Endothelial cell of umbilical vein (primary cell): ENCODE results near the gene ATXN1. TPM values are rescaled to one million over a fixed set of nuclear protein-coding genes. Genes with fewer than 3 reads are reported as not detected.

ENCODE experiments used
- BruUV-seq: library from RNA; stranded (reverse); fragments of 400-500 nt; replicated peaks from 2 replicates; lab custom pipeline; 2021; lab: Mats Ljungman, UMichigan
- CTCF ChIA-PET: fragments of 300-600, 350-600 bp; sonication (Branson Sonifier 250); formaldehyde crosslinking; loops from one replicate; lab custom pipeline; 2021; ENCODE audit warnings: antibody characterized with exemption, inconsistent platforms; lab: Charles Lee
- POLR2A ChIA-PET: fragments of 300-600, 350-600 bp; sonication (Branson Sonifier 250); formaldehyde crosslinking; loops from one replicate; lab custom pipeline; 2021; ENCODE audit warnings: antibody characterized with exemption, inconsistent platforms; lab: Charles Lee
- DNase-seq: peaks from one replicate; pipeline ENCODE4 v3.0.0-alpha.2; 2011; ENCODE audit warnings: low read depth, low spot score
- FAIRE-seq: peaks from 2 replicates; lab custom pipeline; 2011; peaks lifted over from hg19 to GRCh38; lab: Jason Lieb, UNC
- H2AFZ ChIP-seq: 2 replicates; pipeline ENCODE4 v1.6.0; 2012; ENCODE audit warnings: low read depth, low read length, control low read depth, inconsistent platforms
- H3K27ac ChIP-seq: 2 replicates; pipeline ENCODE4 v1.5.1; 2011; ENCODE audit warnings: low read depth, mild to moderate bottlenecking, control low read depth, low read length, moderate library complexity; ENCODE audit not compliant: insufficient read depth
- H3K27me3 ChIP-seq, 2 experiments: 2 replicates each; pipeline versions ENCODE4 v1.6.0 to v1.6.1; 2011; ENCODE audit warnings: low read length in 2 of 2, mixed read lengths in 1 of 2; ENCODE audit not compliant: control insufficient read depth in 2 of 2, insufficient read depth in 2 of 2
- H3K36me3 ChIP-seq, 2 experiments: 2 replicates in 1 of 2; 3 replicates in 1 of 2; pipeline ENCODE4 v1.5.1; 2011; ENCODE audit warnings: low read length in 2 of 2, mild to moderate bottlenecking in 1 of 2, moderate library complexity in 1 of 2; ENCODE audit not compliant: control insufficient read depth in 2 of 2, insufficient read depth in 2 of 2; ENCODE audit errors: extremely low read depth in 1 of 2
- H3K4me1 ChIP-seq: 3 replicates; pipeline ENCODE4 v1.5.1; 2011; ENCODE audit warnings: mild to moderate bottlenecking, low read length; ENCODE audit not compliant: control insufficient read depth, insufficient read depth; ENCODE audit errors: extremely low read depth
- H3K4me2 ChIP-seq: 2 replicates; pipeline ENCODE4 v1.6.1; 2011; ENCODE audit warnings: low read length, control low read depth, mixed read lengths; ENCODE audit not compliant: insufficient read depth
- H3K4me3 ChIP-seq, 3 experiments: fragments of 200-600 bp in 1 of 3; sonication (generic), shearing (Covaris generic) in 1 of 3; replicated peaks in 1 of 3; 2 replicates each; pipeline ENCODE4 v1.5.1; 2011 to 2016; ENCODE audit warnings: control low read depth in 3 of 3, low read length in 3 of 3, mild to moderate bottlenecking in 2 of 3, inconsistent platforms in 1 of 3, low read depth in 1 of 3, moderate library complexity in 1 of 3; ENCODE audit not compliant: insufficient read depth in 1 of 3
- H3K79me2 ChIP-seq: 2 replicates; pipeline ENCODE4 v1.6.0; 2012; ENCODE audit warnings: low read length, inconsistent platforms; ENCODE audit not compliant: control insufficient read depth, insufficient read depth
- H3K9ac ChIP-seq: replicated peaks from 2 replicates; pipeline ENCODE3; 2011; ENCODE audit warnings: low read length, control low read depth; ENCODE audit not compliant: insufficient read depth; ENCODE audit errors: extremely low read depth
- H3K9me1 ChIP-seq: replicated peaks from 3 replicates; pipeline ENCODE4 v1.6.0; 2011; ENCODE audit warnings: mild to moderate bottlenecking, low read length; ENCODE audit not compliant: control insufficient read depth, insufficient read depth; ENCODE audit errors: extremely low read depth
- H3K9me3 ChIP-seq: replicated peaks from 2 replicates; pipeline ENCODE4 v1.5.1; 2012; ENCODE audit warnings: low read length, inconsistent platforms; ENCODE audit not compliant: control insufficient read depth, insufficient read depth
- H4K20me1 ChIP-seq: replicated peaks from 2 replicates; pipeline ENCODE3; 2011; ENCODE audit warnings: mild to moderate bottlenecking, low read length; ENCODE audit not compliant: control insufficient read depth, insufficient read depth; ENCODE audit errors: extremely low read depth
- EZH2 ChIP-seq: IDR thresholded peaks from 2 replicates; pipeline ENCODE4 v1.6.1; 2012; ENCODE audit warnings: borderline replicate concordance, low read depth, mild to moderate bottlenecking, moderate library complexity, low read length, inconsistent platforms; ENCODE audit not compliant: severe bottlenecking
- FOS ChIP-seq: IDR thresholded peaks from 2 replicates; pipeline ENCODE4 v1.6.1; 2011; ENCODE audit warnings: mild to moderate bottlenecking, low read length, moderate library complexity, borderline replicate concordance; ENCODE audit not compliant: insufficient read depth
- GATA2 ChIP-seq: IDR thresholded peaks from 2 replicates; pipeline ENCODE4 v1.7.0; 2011; ENCODE audit warnings: low read depth, mild to moderate bottlenecking, moderate library complexity, mixed read lengths, low read length; ENCODE audit not compliant: insufficient read length, insufficient read depth
- JUN ChIP-seq: IDR thresholded peaks from 2 replicates; pipeline ENCODE4 v1.6.1; 2011; ENCODE audit warnings: borderline replicate concordance, low read depth; ENCODE audit not compliant: insufficient read length, insufficient read depth
- MYC ChIP-seq: IDR thresholded peaks from one replicate; pipeline ENCODE4 v1.6.1; 2011; ENCODE audit warnings: mild to moderate bottlenecking, low read depth, low read length
- POLR2A ChIP-seq: IDR thresholded peaks from 2 replicates; pipeline ENCODE4 v1.6.1; 2012; ENCODE audit warnings: low read depth, mild to moderate bottlenecking, control low read depth, low read length
- POLR2AphosphoS5 ChIP-seq: IDR thresholded peaks from 2 replicates; pipeline ENCODE4 v1.6.1; 2012; ENCODE audit warnings: low read depth, mild to moderate bottlenecking, control low read depth, low read length, moderate library complexity; ENCODE audit not compliant: insufficient read depth
- dilution Hi-C: fragments of 300-500 bp; cut with MboI; formaldehyde crosslinking; loops from one replicate; pipeline ENCODE4 v1.15.0; 2019; ENCODE audit warnings: low sequenced_read_pairs; ENCODE audit not compliant: extremely low pct_ligation_motif_present
- intact Hi-C: fragments of 100-400 bp; cut with micrococcal nuclease; formaldehyde crosslinking; loops from one replicate; pipeline ENCODE4 v1.10.0; 2022
- polyA plus RNA-seq, 4 experiments: library from polyadenylated mRNA; depleted of rRNA in 3 of 4; stranded (reverse) in 3 of 4; unstranded in 1 of 4; fragments of >200 nt; gene quantifications; 2 replicates each; pipeline versions ENCODE4 v1.2.1 to v1.2.3, GENCODE V29; 2011 to 2012; ENCODE audit warnings: missing spikeins in 1 of 4
- total RNA-seq: library from RNA; stranded (reverse); gene quantifications from 2 replicates; pipeline ENCODE4 v1.2.3, GENCODE V29; 2021
- TF ChIP-seq, protein P1 (sequence below): IDR thresholded peaks from 2 replicates; pipeline ENCODE4 v1.6.1; 2011; ENCODE audit not compliant: insufficient read depth, insufficient read length
- TF ChIP-seq, protein P2 (sequence below), 2 donors: IDR thresholded peaks; 1 replicate in 1 of 2; 2 replicates in 1 of 2; pipeline ENCODE4 v1.5.1; 2011; ENCODE audit warnings: low read length in 2 of 2, mild to moderate bottlenecking in 2 of 2, moderate library complexity in 2 of 2, control low read depth in 1 of 2, inconsistent platforms in 1 of 2, low read depth in 1 of 2; ENCODE audit not compliant: insufficient read depth in 1 of 2; ENCODE audit errors: extremely low read depth in 1 of 2

The ATXN1 gene
- total and polyA plus RNA-seq, 2 donors (not counting 3 experiments of a cell fraction or from before 2014, with no cell fraction given), result 16.4 to 33.0 TPM

DNA sequence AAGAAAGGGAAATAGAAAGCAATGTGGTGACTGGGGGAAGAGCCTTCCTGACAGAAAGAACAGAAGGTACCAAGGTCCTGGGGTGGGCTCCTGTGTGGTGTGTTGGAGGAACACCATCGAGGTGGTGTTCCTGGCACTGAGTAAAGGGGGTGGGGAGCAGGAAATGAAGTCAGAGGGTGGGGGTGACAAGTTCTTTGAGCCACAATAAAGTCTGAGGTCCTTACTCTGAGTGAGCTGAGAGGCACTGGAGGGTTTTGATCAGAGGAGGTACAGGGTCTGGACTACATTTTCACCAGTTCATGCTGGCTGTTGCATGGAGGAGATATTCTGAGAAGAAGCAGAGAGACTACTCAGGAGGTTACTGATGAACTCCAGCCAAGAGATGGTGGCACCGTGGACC lies 324.7 kb downstream of the ATXN1 start:
- ChIA-PET CTCF (no interaction called here), POLR2A (no interaction called here)
- H3K9me1 ChIP-seq, result no peaks in the 10 kb centered on the region
- H3K4me2 ChIP-seq, result no peak overlapping the region
- H4K20me1 ChIP-seq, result no peaks in the 10 kb centered on the region
- H2AFZ ChIP-seq, result no peak overlapping the region
- TF ChIP-seq JUN (no peak), EZH2 (no peak), MYC (no peak), FOS (no peak), GATA2 (no peak), POLR2AphosphoS5 (no peak), POLR2A (no peak)
- TF ChIP-seq, protein P1, sequence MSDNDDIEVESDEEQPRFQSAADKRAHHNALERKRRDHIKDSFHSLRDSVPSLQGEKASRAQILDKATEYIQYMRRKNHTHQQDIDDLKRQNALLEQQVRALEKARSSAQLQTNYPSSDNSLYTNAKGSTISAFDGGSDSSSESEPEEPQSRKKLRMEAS, result no peak
- TF ChIP-seq, protein P2, sequence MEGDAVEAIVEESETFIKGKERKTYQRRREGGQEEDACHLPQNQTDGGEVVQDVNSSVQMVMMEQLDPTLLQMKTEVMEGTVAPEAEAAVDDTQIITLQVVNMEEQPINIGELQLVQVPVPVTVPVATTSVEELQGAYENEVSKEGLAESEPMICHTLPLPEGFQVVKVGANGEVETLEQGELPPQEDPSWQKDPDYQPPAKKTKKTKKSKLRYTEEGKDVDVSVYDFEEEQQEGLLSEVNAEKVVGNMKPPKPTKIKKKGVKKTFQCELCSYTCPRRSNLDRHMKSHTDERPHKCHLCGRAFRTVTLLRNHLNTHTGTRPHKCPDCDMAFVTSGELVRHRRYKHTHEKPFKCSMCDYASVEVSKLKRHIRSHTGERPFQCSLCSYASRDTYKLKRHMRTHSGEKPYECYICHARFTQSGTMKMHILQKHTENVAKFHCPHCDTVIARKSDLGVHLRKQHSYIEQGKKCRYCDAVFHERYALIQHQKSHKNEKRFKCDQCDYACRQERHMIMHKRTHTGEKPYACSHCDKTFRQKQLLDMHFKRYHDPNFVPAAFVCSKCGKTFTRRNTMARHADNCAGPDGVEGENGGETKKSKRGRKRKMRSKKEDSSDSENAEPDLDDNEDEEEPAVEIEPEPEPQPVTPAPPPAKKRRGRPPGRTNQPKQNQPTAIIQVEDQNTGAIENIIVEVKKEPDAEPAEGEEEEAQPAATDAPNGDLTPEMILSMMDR (IDR thresholded peaks at IDR 0.05; ENCODE audit: extremely low read depth in 1 of 2, insufficient read depth in 1 of 2, low read depth in 1 of 2, low read length in 2 of 2), result no peak
- BruUV-seq, result no TSS peak
- H3K27ac ChIP-seq, result no peak overlapping the region
- no peaks in the 10 kb centered on the region for H3K36me3 ChIP-seq
- no peak overlapping the region for H3K9ac ChIP-seq
- H3K79me2 ChIP-seq, result no peaks in the 10 kb centered on the region
- FAIRE-seq (no peak), DNase-seq (no peak)
- H3K4me3 ChIP-seq, result no peak overlapping the region
- no peaks in the 10 kb centered on the region for H3K27me3 ChIP-seq
- dilution Hi-C loops (no loop called here), intact Hi-C loops (no loop called here)
- no peaks in the 10 kb centered on the region for H3K4me1 ChIP-seq
- H3K9me3 ChIP-seq, result no peaks in the 10 kb centered on the region
